Measurements from ENCODE around the gene DNAJB12.

DNAJB12 gene

GRCh38 chr10:72283131-72283530 lies 71.6 kb downstream of the DNAJB12 start:
- DNase-seq: no peak
